Liver (tissue), 9 donors: Measurements from ENCODE around the gene NR2E1. TPM values are rescaled to one million over a fixed set of nuclear protein-coding genes. Genes with fewer than 3 reads are reported as not detected.

Source experiments
- DNase-seq: peaks from one replicate; pipeline ENCODE4 v3.0.0-alpha.2; 2017; ENCODE audit warnings: low spot score
- H3K27ac ChIP-seq, 2 donors: one replicate each; pipeline ENCODE4 v1.7.0; 2013; ENCODE audit warnings: inconsistent platforms in 2 of 2, low read length in 2 of 2, control low read depth in 1 of 2, low read depth in 1 of 2, mild to moderate bottlenecking in 1 of 2
- H3K27me3 ChIP-seq, 4 donors: one replicate each; pipeline versions ENCODE4 v1.6.1 to v1.7.0; 2013; ENCODE audit warnings: low read length in 3 of 4, inconsistent platforms in 1 of 4, mild to moderate bottlenecking in 1 of 4, moderate library complexity in 1 of 4; ENCODE audit not compliant: control insufficient read depth in 4 of 4, insufficient read depth in 4 of 4
- H3K36me3 ChIP-seq, 4 donors: one replicate each; pipeline versions ENCODE4 v1.6.1 to v1.7.0; 2013; ENCODE audit warnings: low read length in 3 of 4, mild to moderate bottlenecking in 3 of 4, low read depth in 1 of 4, moderate library complexity in 1 of 4; ENCODE audit not compliant: control insufficient read depth in 4 of 4, insufficient read depth in 3 of 4
- H3K4me1 ChIP-seq, 4 donors: one replicate each; pipeline versions ENCODE4 v1.6.1 to v1.7.0; 2013; ENCODE audit warnings: low read length in 3 of 4, mild to moderate bottlenecking in 3 of 4, moderate library complexity in 1 of 4; ENCODE audit not compliant: control insufficient read depth in 4 of 4, insufficient read depth in 4 of 4
- H3K4me3 ChIP-seq, 3 donors: one replicate each; pipeline versions ENCODE4 v1.6.1 to v1.7.0; 2013; ENCODE audit warnings: low read length in 3 of 3, control low read depth in 1 of 3, low read depth in 1 of 3, mild to moderate bottlenecking in 1 of 3
- H3K9ac ChIP-seq, 2 donors: one replicate each; pipeline ENCODE4 v1.7.0; 2013; ENCODE audit warnings: low read length in 2 of 2, mild to moderate bottlenecking in 2 of 2, moderate library complexity in 2 of 2, control low read depth in 1 of 2, low read depth in 1 of 2
- H3K9me3 ChIP-seq, 4 donors: one replicate each; pipeline versions ENCODE4 v1.6.1 to v1.7.0; 2013; ENCODE audit warnings: low read length in 3 of 4; ENCODE audit not compliant: control insufficient read depth in 4 of 4
- ATF3 ChIP-seq: IDR thresholded peaks from 2 replicates; pipeline ENCODE4 v1.6.1; 2016; ENCODE audit warnings: antibody characterized with exemption
- CTCF ChIP-seq: fragments of 150-350 bp; IDR thresholded peaks from 2 replicates; pipeline ENCODE4 v1.5.1; 2017; ENCODE audit warnings: improper control_type of control experiment, low read depth, low read length; ENCODE audit not compliant: missing input control
- EGR1 ChIP-seq, 2 donors: IDR thresholded peaks; 2 replicates each; pipeline ENCODE4 v1.6.1; 2016 to 2018; ENCODE audit warnings: antibody characterized with exemption in 2 of 2, low read depth in 2 of 2
- FOXA1 ChIP-seq: IDR thresholded peaks from 2 replicates; pipeline ENCODE4 v1.6.1; 2016; ENCODE audit warnings: antibody characterized with exemption
- FOXA2 ChIP-seq: IDR thresholded peaks from 2 replicates; pipeline ENCODE4 v1.6.1; 2016; ENCODE audit warnings: antibody characterized with exemption
- GABPA ChIP-seq, 2 donors: IDR thresholded peaks in 1 of 2; conservative IDR thresholded peaks in 1 of 2; 2 replicates each; pipeline ENCODE4 v1.6.1; 2016; ENCODE audit warnings: antibody characterized with exemption in 2 of 2, mild to moderate bottlenecking in 1 of 2, moderate library complexity in 1 of 2
- HNF4A ChIP-seq, 2 donors: conservative IDR thresholded peaks; 2 replicates each; pipeline ENCODE4 v1.6.1; 2016; ENCODE audit warnings: antibody characterized with exemption in 2 of 2, mild to moderate bottlenecking in 2 of 2
- HNF4G ChIP-seq: IDR thresholded peaks from 2 replicates; pipeline ENCODE4 v1.6.1; 2016; ENCODE audit warnings: antibody characterized with exemption
- JUND ChIP-seq, 2 donors: IDR thresholded peaks; 2 replicates each; pipeline ENCODE4 v1.6.1; 2016; ENCODE audit warnings: antibody characterized with exemption in 2 of 2
- MAX ChIP-seq: IDR thresholded peaks from 2 replicates; pipeline ENCODE4 v1.6.1; 2016; ENCODE audit warnings: antibody characterized with exemption
- NR2F2 ChIP-seq: IDR thresholded peaks from 2 replicates; pipeline ENCODE4 v1.6.1; 2016; ENCODE audit warnings: antibody characterized with exemption
- RAD21 ChIP-seq, 2 donors: IDR thresholded peaks; 2 replicates each; pipeline ENCODE4 v1.6.1; 2016; ENCODE audit warnings: antibody characterized with exemption in 2 of 2, mild to moderate bottlenecking in 2 of 2
- RXRA ChIP-seq, 2 donors: IDR thresholded peaks; 2 replicates each; pipeline ENCODE4 v1.6.1; 2017 to 2018; ENCODE audit warnings: antibody characterized with exemption in 2 of 2, mild to moderate bottlenecking in 1 of 2
- SP1 ChIP-seq: IDR thresholded peaks from 2 replicates; pipeline ENCODE4 v1.6.1; 2018; ENCODE audit warnings: antibody characterized with exemption, mild to moderate bottlenecking
- TAF1 ChIP-seq: conservative IDR thresholded peaks from 2 replicates; pipeline ENCODE4 v1.6.1; 2016; ENCODE audit warnings: antibody characterized with exemption, mild to moderate bottlenecking
- YY1 ChIP-seq: IDR thresholded peaks from 2 replicates; pipeline ENCODE4 v1.6.1; 2016; ENCODE audit warnings: antibody characterized with exemption, mild to moderate bottlenecking
- WGBS: extraction: QIAGEN DNeasy Blood & Tissue Kit; methylation state at CpG from one replicate; pipeline ENCODE4 v1.1.7; 2013; 5-methylcytosine and 5-hydroxymethylcytosine counted together
- polyA plus RNA-seq, 2 donors: library from polyadenylated mRNA; stranded (reverse) in 1 of 2; unstranded in 1 of 2; fragments of 200-250 nt in 1 of 2; fragments of >200 nt in 1 of 2; fragmentation: Nextera tagmentation in 1 of 2; extraction: Ambion mirVana in 1 of 2; gene quantifications; one replicate each; pipeline versions ENCODE4 v1.2.1 to v1.2.3, GENCODE V29; 2013 to 2015
- total RNA-seq, 2 donors: library from RNA; depleted of rRNA; stranded (reverse); fragments of >200 nt; gene quantifications; one replicate each; pipeline ENCODE4 v1.2.3, GENCODE V29; 2014
- donor health status: healthy.
- donor health status: healthy.
- donor health status: healthy.
- donor health status: healthy.
- donor health status: healthy.

The NR2E1 gene
- total and polyA plus RNA-seq, 4 donors = not detected

- peaks cover 13 to 49% (median 20%) of the 10 kb centered on the region in 4 donors for H3K27me3 ChIP-seq
- no peak overlapping the region for H3K9ac ChIP-seq
- no peak for DNase-seq
- TF ChIP-seq ATF3 (no peak), CTCF (no peak), YY1 (no peak), FOXA1 (no peak), NR2F2 (no peak), JUND (IDR thresholded peaks at IDR 0.05) (no peak), RXRA (IDR thresholded peaks at IDR 0.05) (no peak), RAD21 (IDR thresholded peaks at IDR 0.05) (no peak), HNF4A (conservative IDR thresholded peaks at IDR 0.05) (no peak), EGR1 (IDR thresholded peaks at IDR 0.05; ENCODE audit: low read depth in 2 of 2) (no peak)
- H3K36me3 ChIP-seq = no peaks in the 10 kb centered on the region
- no peak overlapping the region for H3K27ac ChIP-seq
- no peaks in the 10 kb centered on the region for H3K9me3 ChIP-seq
- 4% methylated on average over 60 of the region's 60 CpGs for WGBS
- H3K4me1 ChIP-seq = peaks cover 7 to 14% (median 11%) of the 10 kb centered on the region in 4 donors
- peak overlapping the region in 1 of 3 donors; percentile 34 for H3K4me3 ChIP-seq
Observed at GRCh38 chr6:108157234-108157980, 8.4 kb upstream of the NR2E1 start.

- no peak for DNase-seq
- no peak for TF ChIP-seq MAX
- TF ChIP-seq FOXA2 = no peak
- no peak for TF ChIP-seq HNF4G
- TF ChIP-seq JUND (IDR thresholded peaks at IDR 0.05) = no peak
- no peak for TF ChIP-seq TAF1
- no peak for TF ChIP-seq NR2F2
- TF ChIP-seq RAD21 (IDR thresholded peaks at IDR 0.05) = no peak
- no peak for TF ChIP-seq FOXA1
- TF ChIP-seq EGR1 (IDR thresholded peaks at IDR 0.05; ENCODE audit: low read depth in 2 of 2) = no peak
- no peak for TF ChIP-seq HNF4A (conservative IDR thresholded peaks at IDR 0.05)
- no peak for TF ChIP-seq SP1
- TF ChIP-seq GABPA (IDR thresholded peaks at IDR 0.05 in 1 of 2, conservative IDR thresholded peaks at IDR 0.05 in 1 of 2) = no peak
- no peak for TF ChIP-seq ATF3
- no peaks in the 10 kb centered on the region for H3K36me3 ChIP-seq
- H3K27ac ChIP-seq = no peak overlapping the region
- WGBS = 9% methylated on average over 38 of the region's 38 CpGs
- peaks cover 7 to 14% (median 11%) of the 10 kb centered on the region in 4 donors for H3K4me1 ChIP-seq
- H3K9me3 ChIP-seq = no peaks in the 10 kb centered on the region
- no peak overlapping the region for H3K9ac ChIP-seq
- peak overlapping the region in 1 of 3 donors; percentile 34 for H3K4me3 ChIP-seq
- H3K27me3 ChIP-seq = peaks cover 13 to 53% (median 24%) of the 10 kb centered on the region in 4 donors
Observed at GRCh38 chr6:108157981-108158525, 7.8 kb upstream of the NR2E1 start.
